Measurements from ENCODE around the gene ERAL1.

DNA sequence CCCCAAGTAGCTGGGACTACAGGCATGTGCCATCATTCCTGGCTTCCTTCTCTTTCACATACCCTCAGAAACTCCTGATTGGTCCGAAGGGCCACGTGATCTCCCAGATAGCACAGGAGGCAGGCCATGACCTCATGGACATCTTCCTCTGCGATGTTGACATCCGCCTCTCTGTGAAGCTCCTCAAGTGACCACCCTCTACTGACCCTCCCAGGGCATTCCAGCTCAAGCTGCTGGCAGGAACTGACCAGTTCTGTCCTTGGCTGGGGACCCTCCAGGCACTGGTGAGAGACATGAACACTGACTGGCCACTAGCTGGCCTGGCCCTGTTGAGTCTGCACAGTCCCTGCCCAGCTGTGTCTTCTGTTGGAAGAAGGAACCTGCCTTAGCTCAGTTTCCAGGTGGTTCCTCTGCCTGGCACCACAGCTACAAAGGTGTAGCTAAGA, 5.6 kb downstream of the ERAL1 start:
- TF ChIP-seq, protein P1, sequence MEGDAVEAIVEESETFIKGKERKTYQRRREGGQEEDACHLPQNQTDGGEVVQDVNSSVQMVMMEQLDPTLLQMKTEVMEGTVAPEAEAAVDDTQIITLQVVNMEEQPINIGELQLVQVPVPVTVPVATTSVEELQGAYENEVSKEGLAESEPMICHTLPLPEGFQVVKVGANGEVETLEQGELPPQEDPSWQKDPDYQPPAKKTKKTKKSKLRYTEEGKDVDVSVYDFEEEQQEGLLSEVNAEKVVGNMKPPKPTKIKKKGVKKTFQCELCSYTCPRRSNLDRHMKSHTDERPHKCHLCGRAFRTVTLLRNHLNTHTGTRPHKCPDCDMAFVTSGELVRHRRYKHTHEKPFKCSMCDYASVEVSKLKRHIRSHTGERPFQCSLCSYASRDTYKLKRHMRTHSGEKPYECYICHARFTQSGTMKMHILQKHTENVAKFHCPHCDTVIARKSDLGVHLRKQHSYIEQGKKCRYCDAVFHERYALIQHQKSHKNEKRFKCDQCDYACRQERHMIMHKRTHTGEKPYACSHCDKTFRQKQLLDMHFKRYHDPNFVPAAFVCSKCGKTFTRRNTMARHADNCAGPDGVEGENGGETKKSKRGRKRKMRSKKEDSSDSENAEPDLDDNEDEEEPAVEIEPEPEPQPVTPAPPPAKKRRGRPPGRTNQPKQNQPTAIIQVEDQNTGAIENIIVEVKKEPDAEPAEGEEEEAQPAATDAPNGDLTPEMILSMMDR (IDR thresholded peaks at IDR 0.05), result no peak
- no peak for TF ChIP-seq ZFX (IDR thresholded peaks at IDR 0.05; ENCODE audit: borderline replicate concordance)
